ENCODE results near the gene GTF2IRD1. TPM values are rescaled to one million over a fixed set of nuclear protein-coding genes. Genes with fewer than 3 reads are reported as not detected.

Gene GTF2IRD1
- total RNA-seq, 1 experiment from 2014 or later: 14.9 TPM

DNA sequence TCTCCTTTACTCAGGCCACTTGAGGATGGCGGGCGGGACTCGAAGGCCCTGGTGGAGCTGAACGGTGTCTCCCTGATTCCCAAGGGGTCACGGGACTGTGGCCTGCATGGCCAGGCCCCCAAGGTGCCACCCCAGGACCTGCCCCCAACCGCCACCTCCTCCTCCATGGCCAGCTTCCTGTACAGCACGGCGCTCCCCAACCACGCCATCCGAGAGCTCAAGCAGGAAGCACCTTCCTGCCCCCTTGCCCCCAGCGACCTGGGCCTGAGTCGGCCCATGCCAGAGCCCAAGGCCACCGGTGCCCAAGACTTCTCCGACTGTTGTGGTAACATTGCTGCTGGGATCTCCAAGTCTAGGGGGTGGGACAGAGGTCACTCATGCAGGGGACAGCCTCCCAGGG, 65.7 kb downstream of the GTF2IRD1 start:
- no peak overlapping the region for H3K4me3 ChIP-seq (ENCODE audit: low read length)
- TF ChIP-seq, protein P1, sequence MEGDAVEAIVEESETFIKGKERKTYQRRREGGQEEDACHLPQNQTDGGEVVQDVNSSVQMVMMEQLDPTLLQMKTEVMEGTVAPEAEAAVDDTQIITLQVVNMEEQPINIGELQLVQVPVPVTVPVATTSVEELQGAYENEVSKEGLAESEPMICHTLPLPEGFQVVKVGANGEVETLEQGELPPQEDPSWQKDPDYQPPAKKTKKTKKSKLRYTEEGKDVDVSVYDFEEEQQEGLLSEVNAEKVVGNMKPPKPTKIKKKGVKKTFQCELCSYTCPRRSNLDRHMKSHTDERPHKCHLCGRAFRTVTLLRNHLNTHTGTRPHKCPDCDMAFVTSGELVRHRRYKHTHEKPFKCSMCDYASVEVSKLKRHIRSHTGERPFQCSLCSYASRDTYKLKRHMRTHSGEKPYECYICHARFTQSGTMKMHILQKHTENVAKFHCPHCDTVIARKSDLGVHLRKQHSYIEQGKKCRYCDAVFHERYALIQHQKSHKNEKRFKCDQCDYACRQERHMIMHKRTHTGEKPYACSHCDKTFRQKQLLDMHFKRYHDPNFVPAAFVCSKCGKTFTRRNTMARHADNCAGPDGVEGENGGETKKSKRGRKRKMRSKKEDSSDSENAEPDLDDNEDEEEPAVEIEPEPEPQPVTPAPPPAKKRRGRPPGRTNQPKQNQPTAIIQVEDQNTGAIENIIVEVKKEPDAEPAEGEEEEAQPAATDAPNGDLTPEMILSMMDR (conservative IDR thresholded peaks at IDR 0.05; ENCODE audit: low read depth, low read length): no peak
- TF ChIP-seq EZH2 (IDR thresholded peaks at IDR 0.05; ENCODE audit: low read length, unreplicated experiment): no peak
- TF ChIP-seq EZH2phosphoT487 (IDR thresholded peaks at IDR 0.05; ENCODE audit: borderline replicate concordance, low read length): no peak
- no peaks in the 10 kb centered on the region for H3F3A ChIP-seq (ENCODE audit: low read length, unreplicated experiment)
- ATAC-seq (no peak), DNase-seq (no peak)
- H3K9me2 ChIP-seq (replicated peaks; ENCODE audit: low read length): no peaks in the 10 kb centered on the region
- H3K79me2 ChIP-seq (ENCODE audit: low read length): no peaks in the 10 kb centered on the region
- POLR2A ChIA-PET (ENCODE audit: unreplicated experiment): interaction anchor here (0.6 kb wide), 1 partner anchor 9 kb away, joined by 6 read pairs; no protein-coding TSS in a partner anchor
- H4K20me1 ChIP-seq (ENCODE audit: low read length): no peaks in the 10 kb centered on the region
- peaks cover 20% of the 10 kb centered on the region for H3K36me3 ChIP-seq (ENCODE audit: low read depth, low read length)
- BruUV-seq (replicated peaks): no TSS peak
- no peak overlapping the region for H3K9ac ChIP-seq (ENCODE audit: low read length)
- no peak overlapping the region for H3K27ac ChIP-seq (ENCODE audit: low read length)
- intact Hi-C loops (cut with micrococcal nuclease): no loop called here
- no peaks in the 10 kb centered on the region for H3K4me1 ChIP-seq (ENCODE audit: insufficient read depth, low read length)
- H3K4me2 ChIP-seq (ENCODE audit: low read length): no peak overlapping the region
- CTCF ChIA-PET: interaction anchor here (0.6 kb wide), 2 partner anchors 17 to 43 kb away, joined by 6 to 10 read pairs; no protein-coding TSS in a partner anchor
- H2AFZ ChIP-seq (ENCODE audit: low read length): no peak overlapping the region
- H3K9me3 ChIP-seq (ENCODE audit: low read length): no peaks in the 10 kb centered on the region
- no peaks in the 10 kb centered on the region for H3K27me3 ChIP-seq (ENCODE audit: low read length)

DNA sequence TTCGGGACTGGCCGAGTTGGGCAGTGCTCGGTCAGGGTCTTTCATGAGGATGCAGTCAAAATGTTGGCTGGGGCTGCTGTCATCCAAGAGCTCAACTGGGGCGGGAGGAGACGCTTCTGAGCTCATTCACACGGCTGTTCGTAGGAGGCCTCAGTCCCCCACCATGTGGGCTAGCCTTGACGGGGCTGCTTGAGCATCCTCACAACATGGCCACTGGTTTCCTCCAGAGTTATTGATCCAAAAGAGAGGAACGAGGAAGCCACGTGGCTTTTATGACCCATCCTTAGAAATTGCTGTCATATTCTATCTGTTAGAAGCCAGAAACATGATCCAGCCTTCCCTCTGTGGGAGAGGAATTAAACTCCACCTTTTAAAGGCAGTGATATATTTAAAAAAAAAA, 68.1 kb downstream of the GTF2IRD1 start:
- H2AFZ ChIP-seq (ENCODE audit: low read length): no peak overlapping the region
- ATAC-seq (no peak), DNase-seq (no peak)
- no peaks in the 10 kb centered on the region for H3F3A ChIP-seq (ENCODE audit: low read length, unreplicated experiment)
- ChIA-PET POLR2A (ENCODE audit: unreplicated experiment) (no interaction called here), CTCF (no interaction called here)
- BruUV-seq (replicated peaks): no TSS peak
- no peak overlapping the region for H3K27ac ChIP-seq (ENCODE audit: low read length)
- H4K20me1 ChIP-seq (ENCODE audit: low read length): no peaks in the 10 kb centered on the region
- H3K27me3 ChIP-seq (ENCODE audit: low read length): no peaks in the 10 kb centered on the region
- H3K4me2 ChIP-seq (ENCODE audit: low read length): no peak overlapping the region
- no peaks in the 10 kb centered on the region for H3K9me3 ChIP-seq (ENCODE audit: low read length)
- H3K9me2 ChIP-seq (replicated peaks; ENCODE audit: low read length): no peaks in the 10 kb centered on the region
- H3K9ac ChIP-seq (ENCODE audit: low read length): no peak overlapping the region
- no peaks in the 10 kb centered on the region for H3K79me2 ChIP-seq (ENCODE audit: low read length)
- no peak for TF ChIP-seq EZH2phosphoT487 (IDR thresholded peaks at IDR 0.05; ENCODE audit: borderline replicate concordance, low read length)
- TF ChIP-seq, protein P1 (conservative IDR thresholded peaks at IDR 0.05; ENCODE audit: low read depth, low read length): no peak
- no peak for TF ChIP-seq EZH2 (IDR thresholded peaks at IDR 0.05; ENCODE audit: low read length, unreplicated experiment)
- H3K36me3 ChIP-seq (ENCODE audit: low read depth, low read length): peaks cover 20% of the 10 kb centered on the region
- intact Hi-C loops (cut with micrococcal nuclease): no loop called here
- H3K4me3 ChIP-seq (ENCODE audit: low read length): no peak overlapping the region
- H3K4me1 ChIP-seq (ENCODE audit: insufficient read depth, low read length): no peaks in the 10 kb centered on the region

GRCh38 chr7:74522281-74522905, 68.7 kb downstream of the GTF2IRD1 start:
- no peaks in the 10 kb centered on the region for H3K9me3 ChIP-seq (ENCODE audit: low read length)
- H3K4me2 ChIP-seq (ENCODE audit: low read length): no peak overlapping the region
- H3K79me2 ChIP-seq (ENCODE audit: low read length): no peaks in the 10 kb centered on the region
- no peak overlapping the region for H3K4me3 ChIP-seq (ENCODE audit: low read length)
- H4K20me1 ChIP-seq (ENCODE audit: low read length): no peaks in the 10 kb centered on the region
- H3K27me3 ChIP-seq (ENCODE audit: low read length): no peaks in the 10 kb centered on the region
- BruUV-seq (replicated peaks): no TSS peak
- peaks cover 20% of the 10 kb centered on the region for H3K36me3 ChIP-seq (ENCODE audit: low read depth, low read length)
- ATAC-seq (no peak), DNase-seq (no peak)
- no peak overlapping the region for H3K27ac ChIP-seq (ENCODE audit: low read length)
- CTCF ChIA-PET: no interaction called here
- TF ChIP-seq, protein P1 (conservative IDR thresholded peaks at IDR 0.05; ENCODE audit: low read depth, low read length): no peak
- TF ChIP-seq EZH2phosphoT487 (IDR thresholded peaks at IDR 0.05; ENCODE audit: borderline replicate concordance, low read length) (no peak), EZH2 (IDR thresholded peaks at IDR 0.05; ENCODE audit: low read length, unreplicated experiment) (no peak)
- no peak overlapping the region for H3K9ac ChIP-seq (ENCODE audit: low read length)
- H3K9me2 ChIP-seq (replicated peaks; ENCODE audit: low read length): no peaks in the 10 kb centered on the region
- POLR2A ChIA-PET (ENCODE audit: unreplicated experiment): no interaction called here
- no peak overlapping the region for H2AFZ ChIP-seq (ENCODE audit: low read length)
- intact Hi-C loops (cut with micrococcal nuclease): no loop called here
- H3K4me1 ChIP-seq (ENCODE audit: insufficient read depth, low read length): no peaks in the 10 kb centered on the region
- H3F3A ChIP-seq (ENCODE audit: low read length, unreplicated experiment): no peaks in the 10 kb centered on the region

All from PC-3 (cell line).